Camera-type eye (tissue), 1 donor: ENCODE measurements around the gene TUT4. TPM values are rescaled to one million over a fixed set of nuclear protein-coding genes. Genes with fewer than 3 reads are reported as not detected.

Experiments
- total RNA-seq: library from RNA; depleted of rRNA; stranded (reverse); fragments of >200 nt; gene quantifications from one replicate; pipeline ENCODE4 v1.2.3, GENCODE V29; 2014

The TUT4 gene
- total RNA-seq: 180 TPM

GRCh38 chr1:52552505-52553361 is at the start of gene TUT4:
TSS of gene TUT4 (minus strand) at chr1:52553092. CDS start at chr1:52526280, 26,812 bp downstream.

GRCh38 chr1:52601991-52602855 is 49.3 kb upstream of the TUT4 start, which contains the start of gene GPX7:
TSS of gene GPX7 (plus strand) at chr1:52602371. CDS start at chr1:52602410, 39 bp downstream.

GRCh38 chr1:52404116-52404974 is 148.5 kb downstream of the TUT4 start, which contains the start of the genes ORC1 and PRPF38A:
TSS of gene ORC1 (minus strand) at chr1:52404423. CDS start at chr1:52402223, 2,200 bp downstream.
TSS of gene PRPF38A (plus strand) at chr1:52404602. CDS start at chr1:52404750, 148 bp downstream.

Other genes with a start within 250 kb of the TUT4 start
- 20.3 TPM for gene CC2D1B, start 186.9 kb downstream of the TUT4 start, total RNA-seq
- 3.1 TPM for gene ORC1, start 148.7 kb downstream of the TUT4 start, total RNA-seq
- gene PRPF38A, start 148.5 kb downstream of the TUT4 start, total RNA-seq: 37.3 TPM
- gene GPX7, start 49.3 kb upstream of the TUT4 start, total RNA-seq: 96.0 TPM
- gene SHISAL2A, start 80.1 kb upstream of the TUT4 start, total RNA-seq: 0.38 TPM
- gene COA7, start 145.3 kb upstream of the TUT4 start, total RNA-seq: 11.2 TPM
- 112 TPM for gene ZYG11B, start 173.4 kb upstream of the TUT4 start, total RNA-seq